Retina (tissue), 1 donor: ENCODE measurements around the gene ZNF516.

Experiments
- DNase-seq: peaks from one replicate; pipeline ENCODE4 v3.0.0-alpha.2; 2016

Gene ZNF516

DNA sequence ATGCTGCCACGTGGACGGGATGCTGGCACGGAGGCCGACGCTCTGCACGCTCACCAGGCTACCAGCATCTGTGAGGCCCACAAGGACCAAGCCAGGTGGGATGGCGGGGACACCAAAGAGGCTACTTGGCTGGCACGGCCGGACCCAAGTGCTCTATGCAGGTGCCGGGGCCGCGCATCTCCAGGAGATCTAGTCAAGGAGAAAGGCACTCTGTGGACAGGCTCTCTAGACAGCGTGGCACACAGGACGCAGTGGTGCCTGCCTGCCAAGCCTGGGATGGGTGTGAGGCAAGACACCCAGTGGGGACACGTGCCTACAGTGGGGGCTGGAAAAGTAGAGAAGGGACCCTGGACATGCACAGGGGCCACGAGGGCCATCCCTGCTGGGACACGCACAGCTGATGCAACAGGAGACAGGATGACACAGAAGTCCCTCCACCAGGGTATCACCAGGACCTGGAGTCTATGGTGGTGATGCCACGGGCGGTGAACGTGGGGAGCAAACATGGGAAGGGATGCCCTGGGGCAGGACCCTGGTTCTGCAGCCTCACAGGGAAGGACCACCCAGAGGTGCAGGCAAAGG lies 28.5 kb downstream of the ZNF516 start:
- DNase-seq: no peak

DNA sequence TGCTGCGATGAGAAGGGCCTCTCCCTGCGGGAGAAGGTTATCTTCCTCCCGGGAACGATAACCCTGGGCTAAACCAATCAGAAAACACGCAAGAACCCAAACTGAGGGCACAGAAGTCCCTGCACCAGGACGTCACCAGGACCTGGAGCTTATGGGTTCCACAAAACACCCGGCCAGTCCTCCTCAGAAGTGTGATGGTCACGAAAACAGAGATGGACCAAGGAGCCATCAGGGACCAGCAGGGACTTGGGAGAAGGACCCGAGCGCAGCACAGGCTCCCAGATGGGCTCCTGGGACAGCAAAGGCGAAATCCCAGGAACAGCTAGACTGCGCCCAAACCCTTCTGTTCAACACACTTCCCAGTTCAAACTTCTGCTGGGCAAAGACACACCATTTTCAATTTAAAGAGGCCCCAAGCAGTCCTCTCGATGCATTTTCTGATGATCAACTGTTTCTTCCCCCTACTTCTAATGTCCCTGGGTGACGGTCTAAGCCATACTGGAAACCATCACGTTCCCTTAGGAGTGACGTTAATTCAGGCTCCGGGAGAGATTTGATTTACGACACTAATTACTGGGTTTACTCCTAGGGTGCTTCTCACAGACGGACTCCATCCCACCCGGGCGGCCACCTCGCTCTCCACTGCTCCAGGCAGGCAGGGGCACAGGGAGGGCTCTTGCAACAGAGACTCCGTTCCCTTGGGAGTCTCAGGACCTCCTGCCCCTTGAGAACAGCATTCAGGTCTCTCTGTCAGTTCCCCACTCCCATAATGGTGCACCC lies 29.2 kb downstream of the ZNF516 start:
- DNase-seq: no peak

DNA sequence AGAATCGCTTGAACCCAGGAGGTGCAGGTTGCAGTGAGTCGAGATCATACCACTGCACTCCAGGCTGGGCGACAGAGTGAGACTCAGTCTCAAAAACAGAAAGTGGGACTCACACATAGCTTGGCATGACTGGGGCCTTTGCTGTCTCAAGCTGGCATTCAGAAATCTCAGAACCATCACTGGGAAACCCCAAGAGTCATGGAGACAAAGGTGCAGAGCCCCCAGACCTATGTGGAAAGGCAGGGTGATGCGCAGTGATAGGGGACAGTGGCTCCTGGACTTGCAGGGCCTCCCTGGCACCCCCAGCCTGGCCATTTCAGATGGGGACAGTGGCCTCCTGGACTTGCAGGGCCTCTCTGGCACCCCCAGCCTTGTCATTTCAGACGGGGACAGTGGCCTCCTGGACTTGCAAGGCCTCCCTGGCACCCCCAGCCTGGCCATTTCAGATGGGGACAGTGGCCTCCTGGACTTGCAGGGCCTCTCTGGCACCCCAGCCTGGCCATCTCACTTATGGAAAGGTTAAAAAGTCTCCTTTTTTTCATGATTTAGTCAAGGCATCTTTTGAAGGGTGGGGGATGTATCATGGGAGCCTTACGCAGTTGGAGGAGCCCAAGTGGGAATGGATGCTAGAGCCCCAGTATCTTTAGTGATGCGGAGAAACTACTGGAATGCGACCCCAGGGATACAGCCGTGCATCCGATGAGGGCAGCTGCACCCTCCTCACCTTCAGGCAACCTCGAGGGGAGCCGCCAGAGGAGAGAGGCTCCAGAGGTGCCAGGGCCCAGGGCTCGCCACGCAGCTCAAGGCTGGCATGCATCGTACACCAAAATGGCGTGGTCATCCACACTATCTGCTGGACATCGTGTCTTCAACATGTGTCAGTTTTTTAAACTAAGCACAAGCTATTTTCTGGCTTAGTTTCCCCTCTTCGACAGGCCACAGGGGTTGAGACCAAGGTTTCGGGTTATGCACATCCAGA lies 30.5 kb downstream of the ZNF516 start:
- no peak for DNase-seq

DNA sequence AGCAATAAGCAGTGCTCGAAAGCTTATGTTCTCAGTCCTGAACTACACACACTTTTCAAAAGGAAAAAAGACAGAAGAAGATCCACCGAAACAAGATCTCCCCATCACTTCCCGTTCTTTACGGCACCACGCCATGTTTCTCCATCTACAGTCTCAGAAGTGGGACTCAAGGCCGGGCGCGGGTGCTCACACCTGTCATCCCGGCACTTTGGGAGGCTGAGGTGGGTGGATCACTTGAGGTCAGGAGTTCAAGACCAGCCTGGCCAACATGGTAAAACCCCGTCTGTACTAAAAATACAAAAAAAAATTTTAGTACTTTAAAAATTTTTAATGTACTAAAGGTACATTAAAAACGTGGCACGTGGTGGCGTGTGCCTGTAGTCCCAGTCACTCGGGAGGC lies 31.2 kb downstream of the ZNF516 start:
- DNase-seq: no peak

DNA sequence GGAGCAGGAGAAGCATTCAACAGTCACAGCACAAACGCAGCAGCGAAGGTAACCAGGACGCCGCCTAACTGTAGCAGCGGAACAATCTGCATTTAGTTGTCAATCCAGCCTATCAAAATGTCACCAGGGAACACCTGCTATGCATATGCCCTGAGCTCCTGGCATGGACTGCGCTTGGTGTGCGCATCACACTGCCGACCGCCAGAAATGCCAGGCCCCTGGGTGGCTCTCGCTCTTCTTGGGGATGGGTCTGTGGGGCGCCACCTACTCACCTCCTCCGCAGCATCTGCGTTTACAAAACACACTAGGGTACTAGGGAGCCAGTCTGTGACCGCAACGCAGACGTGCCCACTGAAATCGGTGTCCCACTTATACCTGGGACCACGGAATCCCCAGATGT lies 31.7 kb downstream of the ZNF516 start:
- no peak for DNase-seq

DNA sequence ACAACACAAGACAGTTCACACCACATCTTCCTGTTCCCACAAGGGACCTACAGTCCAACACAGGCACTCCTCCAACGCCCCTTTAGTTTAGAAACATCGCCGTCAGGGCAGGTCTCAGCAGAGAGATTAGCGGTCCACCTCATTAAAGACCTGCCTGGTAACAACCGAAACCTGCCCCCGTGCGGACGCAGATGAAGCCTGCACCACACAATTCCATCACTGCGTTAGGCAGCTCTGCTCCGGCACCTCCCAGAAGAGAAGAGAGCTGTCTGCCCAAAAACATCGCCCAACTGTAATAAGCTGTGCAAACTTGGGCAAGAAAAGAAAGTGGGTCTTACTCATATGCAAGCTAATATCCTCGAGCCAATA lies 32.7 kb downstream of the ZNF516 start:
- DNase-seq: no peak

DNA sequence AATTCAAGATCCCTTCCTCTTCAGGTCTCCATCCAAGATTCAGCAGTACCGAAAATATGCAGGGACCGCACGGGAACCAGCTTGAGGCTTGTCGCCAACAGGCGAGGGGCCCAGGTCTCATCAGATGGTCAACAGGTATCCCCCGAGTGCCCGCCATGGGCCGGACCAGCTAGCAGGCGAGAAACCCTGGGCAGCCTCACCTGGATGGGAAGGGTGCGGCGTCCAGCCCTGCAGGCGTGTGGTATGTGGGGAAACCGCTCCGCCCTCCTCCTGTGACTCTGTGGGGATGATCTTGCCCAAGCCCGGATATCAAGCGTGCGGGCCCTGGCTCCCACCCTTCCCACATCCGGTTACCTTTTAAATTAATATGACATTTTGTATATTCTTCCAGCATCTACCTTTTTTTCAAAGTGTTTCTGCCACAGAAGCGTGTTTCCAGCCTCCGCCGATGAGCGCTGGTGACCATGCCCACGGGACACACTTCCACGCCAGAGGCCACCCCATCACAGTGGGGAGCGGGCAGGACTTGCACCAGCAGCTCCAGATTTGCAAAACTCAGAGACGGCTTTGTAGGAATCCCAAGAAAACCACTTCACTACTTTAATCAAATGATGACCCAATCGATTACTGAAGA lies 33.2 kb downstream of the ZNF516 start:
- no peak for DNase-seq

DNA sequence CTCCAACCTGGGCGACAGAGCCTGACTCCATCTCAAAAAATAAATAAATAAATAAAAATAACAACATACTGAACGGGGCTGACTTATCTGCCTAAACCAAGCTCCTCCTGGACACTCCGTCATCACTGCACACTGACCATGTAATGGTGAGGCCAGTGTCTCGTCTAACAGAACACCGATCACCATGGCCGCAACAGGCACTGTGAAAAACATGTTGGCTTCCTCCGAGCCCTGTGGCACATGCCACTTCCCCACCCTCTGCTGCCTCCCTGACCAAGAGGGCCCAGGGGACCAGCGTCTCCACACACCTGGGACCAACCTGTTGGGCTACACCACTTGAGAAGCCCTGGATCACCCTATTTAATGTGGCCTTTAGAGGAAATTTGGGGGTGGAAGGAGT lies 33.9 kb downstream of the ZNF516 start:
- DNase-seq: no peak

DNA sequence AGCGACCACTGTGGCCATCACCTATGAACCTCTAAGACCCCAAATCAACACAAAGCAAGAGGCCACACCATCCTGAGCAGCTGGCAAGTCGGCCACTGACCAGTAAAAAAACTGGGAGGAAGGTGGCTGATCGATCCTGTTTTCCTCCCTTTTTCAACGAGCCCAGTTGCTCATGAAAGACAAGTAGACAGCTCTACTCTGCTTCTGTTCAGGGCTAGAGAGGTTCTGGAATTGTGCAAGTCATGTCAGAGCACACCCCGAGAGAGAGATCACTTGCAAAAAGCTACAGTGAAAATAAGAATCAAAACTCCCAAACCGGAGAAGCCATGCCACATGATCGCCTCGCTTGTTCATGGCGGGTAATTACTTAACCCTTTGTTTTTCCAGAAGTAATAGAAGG lies 34.6 kb downstream of the ZNF516 start:
- no peak for DNase-seq

DNA sequence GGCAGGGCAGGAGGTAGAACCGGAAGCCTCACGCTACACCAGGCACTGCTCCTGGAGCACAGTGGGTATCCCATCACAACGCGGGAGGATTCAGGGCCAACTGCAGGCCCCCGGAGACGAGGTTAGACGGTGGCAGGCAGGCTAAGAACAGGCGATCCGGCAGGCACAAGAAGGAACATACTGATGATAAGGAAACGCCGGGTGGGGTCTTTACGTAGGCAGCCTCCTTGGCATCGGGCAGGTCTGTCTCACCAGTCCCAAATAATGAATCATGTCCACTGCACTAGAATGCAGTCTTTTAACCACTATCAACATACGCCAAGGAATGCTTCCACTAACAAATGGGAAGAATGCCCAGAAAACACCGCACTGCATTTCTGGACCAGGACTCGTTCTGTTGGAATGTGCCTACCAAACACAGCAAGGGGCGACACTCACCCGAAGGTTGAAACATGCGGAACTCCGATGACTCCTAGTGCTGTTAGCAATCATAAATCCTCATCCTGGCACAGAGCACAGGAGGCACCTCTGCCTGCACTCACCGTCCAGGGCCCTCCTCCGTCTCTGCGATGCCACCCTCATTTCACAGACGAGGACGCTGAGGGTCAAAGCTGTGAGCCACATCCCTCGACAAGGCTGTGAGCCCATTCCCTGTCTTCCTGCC lies 35.2 kb downstream of the ZNF516 start:
- DNase-seq: no peak

DNA sequence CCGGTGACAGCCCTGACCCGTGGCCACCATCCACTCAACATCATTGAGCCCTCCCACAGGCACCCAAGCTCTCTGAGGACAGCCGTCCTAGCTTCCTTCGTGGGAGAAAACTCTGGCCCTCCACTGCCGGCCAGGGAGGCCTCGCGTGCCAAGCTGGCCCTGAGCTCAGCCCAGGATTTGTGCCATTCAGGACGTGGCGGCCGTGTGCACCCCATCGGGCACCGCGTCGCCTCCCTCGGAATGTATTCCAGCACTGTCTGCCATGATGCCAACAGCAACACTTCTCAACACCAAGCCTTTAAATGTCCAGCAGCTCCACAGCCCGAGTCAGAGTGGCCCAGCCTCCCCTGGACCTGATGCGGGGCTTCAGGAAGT lies 35.7 kb downstream of the ZNF516 start:
- no peak for DNase-seq

DNA sequence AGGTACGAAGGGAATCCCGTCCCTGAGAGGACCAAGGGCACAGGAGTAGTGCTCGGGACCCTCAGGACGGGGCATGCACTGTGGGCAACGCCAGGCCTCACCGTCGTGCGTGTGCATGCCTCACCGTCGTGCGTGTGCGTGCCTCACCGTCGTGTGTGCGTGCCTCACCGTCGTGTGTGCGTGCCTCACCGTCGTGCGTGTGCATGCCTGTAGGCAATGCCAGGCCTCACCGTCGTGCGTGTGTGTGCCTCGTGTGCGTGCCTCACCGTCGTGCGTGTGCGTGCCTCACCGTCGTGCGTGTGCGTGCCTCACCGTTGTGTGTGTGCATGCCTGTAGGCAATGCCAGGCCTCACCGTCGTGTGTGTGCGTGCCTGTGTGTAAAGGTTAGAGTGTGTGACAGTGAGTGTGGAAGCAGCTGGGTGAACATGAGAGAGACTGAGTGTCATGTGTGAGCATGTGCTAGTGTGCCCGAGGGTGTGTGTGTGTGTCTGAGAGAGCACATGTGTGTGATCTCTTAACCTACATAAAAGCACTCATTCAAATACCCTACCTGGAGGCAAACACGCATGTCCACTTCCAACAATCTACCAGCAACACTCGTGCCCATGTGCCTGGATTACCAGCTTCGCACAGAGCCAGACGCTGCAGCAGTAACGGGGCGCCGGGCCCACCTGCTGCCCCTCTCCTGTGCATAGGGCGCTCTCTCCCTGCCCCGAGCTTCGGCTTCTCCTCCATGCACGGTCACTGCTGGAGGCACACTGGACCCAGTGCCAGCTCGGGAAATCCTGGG lies 36.3 kb downstream of the ZNF516 start:
- no peak for DNase-seq

DNA sequence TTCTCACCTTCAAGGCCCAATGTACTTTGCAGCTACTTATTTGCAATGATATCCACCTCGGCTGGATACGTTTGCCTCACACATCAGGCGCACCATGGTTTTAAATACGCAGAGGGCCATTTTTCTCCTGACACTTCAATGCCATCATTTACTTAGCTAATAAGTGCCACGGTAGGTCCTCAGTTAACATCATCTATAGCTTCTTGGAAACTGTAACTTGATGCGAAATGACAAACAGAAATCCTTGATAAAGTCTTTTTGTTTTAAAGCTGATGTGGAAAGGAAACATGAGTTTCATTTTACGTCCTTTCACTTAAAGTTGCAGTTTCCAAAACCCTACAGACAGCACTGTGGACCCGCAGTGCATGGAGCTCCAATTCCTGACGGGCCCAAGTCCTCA lies 37.1 kb downstream of the ZNF516 start:
- DNase-seq: no peak

DNA sequence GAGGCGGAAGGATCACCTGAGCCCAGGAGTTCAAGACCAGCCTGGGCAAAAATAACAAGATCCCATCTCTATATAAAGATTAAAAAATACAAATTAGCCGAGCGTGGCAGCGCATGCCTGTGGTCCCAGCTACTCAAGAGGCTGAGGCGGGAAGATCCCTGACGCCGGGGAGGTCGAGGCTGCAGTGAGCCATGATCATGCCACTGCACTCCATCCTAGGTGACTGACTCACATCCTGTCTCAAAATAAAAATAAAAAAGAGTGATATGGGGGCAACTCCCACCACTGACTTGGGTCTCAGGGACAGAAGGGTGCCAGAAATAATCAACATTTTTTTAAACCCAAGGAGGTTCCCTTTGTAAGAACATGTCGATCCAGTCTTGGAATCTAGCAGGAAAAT lies 37.6 kb downstream of the ZNF516 start:
- DNase-seq: no peak

DNA sequence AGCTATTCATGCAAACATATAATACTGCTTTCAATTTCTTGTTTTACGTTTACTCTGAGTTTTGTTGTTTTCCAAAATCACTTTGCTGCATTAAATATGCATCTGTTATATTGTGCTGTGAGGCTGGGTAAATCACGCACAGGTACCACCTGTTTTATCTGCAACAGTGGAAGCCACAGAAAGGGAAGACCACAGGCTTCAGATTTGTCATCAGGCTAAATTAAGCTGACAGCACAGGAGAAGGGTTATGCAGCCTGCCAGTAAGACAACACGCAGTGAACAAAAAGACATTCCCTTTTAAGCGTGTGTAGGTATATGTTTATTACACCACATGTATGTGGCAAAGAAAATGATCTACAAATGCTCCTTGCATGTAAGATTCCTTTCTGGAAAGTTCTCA lies 38.2 kb downstream of the ZNF516 start:
- DNase-seq: no peak

DNA sequence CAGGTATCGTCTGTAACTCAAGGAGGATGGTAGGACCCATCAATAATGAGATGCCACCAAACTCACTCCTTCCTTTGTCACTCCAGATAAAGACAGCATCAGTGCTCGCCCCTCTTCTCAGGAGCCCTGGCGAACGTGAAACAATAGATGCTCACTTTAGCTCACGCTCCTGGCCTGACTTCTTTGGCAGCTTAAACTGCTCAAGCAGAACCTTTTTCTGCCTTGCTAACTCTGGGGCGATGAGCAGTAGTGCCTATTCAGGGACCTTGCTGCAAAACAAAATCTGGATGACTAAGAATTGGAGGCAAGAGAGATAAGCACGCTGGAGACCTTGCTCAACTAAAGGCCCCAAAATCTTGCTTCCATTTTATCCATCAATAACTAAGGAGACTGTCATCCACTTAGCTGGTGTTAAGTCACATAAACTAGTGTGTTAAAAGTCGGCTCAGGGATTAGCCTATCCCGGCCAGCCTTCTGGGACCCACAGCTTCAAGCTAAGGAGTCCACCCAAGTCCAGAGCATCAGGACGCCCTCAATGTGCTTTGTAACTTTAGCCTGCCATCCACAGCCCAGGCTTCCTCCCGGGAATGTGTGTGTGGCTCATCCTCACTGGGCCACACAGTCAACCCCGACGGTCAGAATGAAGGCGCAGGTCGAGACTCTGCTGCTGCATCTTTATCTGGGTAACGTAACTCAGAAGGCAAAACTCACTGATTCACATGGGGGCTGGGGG lies 38.9 kb downstream of the ZNF516 start:
- no peak for DNase-seq

DNA sequence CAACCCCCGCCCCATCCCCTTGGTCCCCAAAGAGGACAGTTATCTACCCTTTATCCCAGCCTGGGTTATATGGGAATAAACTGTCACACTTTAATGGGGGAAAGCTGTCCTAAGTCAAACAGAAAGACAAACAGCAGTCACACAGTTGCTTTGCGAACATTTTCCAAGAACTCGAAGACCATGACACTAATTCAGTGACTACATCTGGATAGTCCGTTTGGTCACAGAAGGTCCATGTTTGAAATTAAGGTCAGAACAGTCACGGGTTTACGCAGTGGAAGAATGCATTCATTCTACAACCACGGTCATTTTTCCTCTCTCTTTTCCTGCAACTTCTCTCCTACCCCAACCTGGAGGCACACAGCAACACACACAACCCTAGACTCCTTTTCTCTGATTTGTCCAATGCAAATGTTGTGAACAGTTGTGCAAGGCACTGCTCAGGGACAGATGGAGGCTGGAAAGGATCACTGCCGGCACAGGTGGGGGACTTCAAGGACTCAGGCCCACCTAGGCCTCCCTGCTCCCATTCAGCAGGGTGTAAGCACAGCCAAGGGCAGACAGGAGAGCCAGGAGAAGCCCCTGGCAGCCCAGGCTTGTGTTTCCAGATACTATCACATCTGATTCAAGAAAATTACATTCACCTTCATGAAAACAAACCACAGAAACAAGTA lies 39.9 kb downstream of the ZNF516 start:
- peak; percentile 45 for DNase-seq

DNA sequence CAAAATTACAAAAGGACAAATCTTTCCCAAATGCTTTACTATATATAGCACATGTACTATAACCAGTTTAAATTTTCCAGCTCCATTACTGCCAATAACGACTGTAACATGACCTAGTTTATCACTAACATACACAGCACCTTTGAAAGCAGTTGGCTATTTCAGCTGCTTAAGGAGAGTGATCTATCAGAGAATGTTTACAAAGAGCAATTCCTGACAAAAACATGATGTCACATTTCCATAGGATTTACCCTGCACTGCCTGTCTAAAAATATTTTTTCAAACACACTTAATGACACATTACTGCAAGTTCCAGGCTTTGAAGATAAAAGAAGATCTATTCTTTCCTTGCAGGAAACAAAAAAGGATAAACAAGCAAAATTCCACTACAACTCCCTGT lies 40.6 kb downstream of the ZNF516 start:
- DNase-seq: no peak

DNA sequence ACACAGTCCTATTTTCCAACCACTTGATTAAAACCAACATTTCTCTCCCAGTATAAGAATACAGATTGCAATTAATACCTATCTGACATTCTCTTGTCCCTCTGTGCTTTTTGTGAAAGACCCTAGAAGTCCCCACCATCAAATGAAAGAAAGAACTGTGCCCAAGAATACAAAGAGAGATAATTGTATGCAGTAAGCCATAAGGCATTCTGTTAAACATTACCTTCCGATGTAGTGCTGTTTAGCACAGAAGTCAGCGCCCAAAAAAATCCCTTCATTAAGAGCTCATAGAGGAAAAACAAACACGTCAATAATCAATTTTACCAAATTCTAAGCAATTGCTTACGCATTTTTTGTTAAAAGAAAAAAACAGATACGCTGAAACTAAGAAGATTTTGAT lies 41.1 kb downstream of the ZNF516 start:
- no peak for DNase-seq

DNA sequence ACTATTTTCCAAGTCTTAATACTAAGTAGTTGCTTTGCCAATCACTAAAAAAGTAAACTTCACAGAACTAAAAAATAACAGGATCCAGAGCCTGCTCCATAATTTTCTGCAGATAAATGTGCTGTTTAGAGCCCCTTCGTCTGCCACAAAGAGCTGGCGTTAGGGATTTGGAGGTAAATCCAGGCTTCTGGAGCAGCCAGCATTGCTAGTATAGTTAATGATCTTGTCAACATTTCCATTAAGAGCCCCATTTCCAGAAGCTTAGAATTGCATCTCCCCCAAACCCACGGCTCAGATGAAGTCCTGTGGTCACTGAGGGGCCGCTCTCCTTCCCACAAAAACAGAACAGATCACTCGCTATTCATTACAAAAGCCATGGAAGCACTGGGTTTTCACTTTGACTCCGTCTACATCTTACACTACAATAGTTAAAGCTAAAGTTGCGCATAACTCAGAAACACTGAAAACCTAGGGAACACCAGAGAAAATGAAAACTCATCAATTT lies 41.9 kb downstream of the ZNF516 start:
- no peak for DNase-seq
